ENCODE data around the gene HRAS. TPM values are rescaled to one million over a fixed set of nuclear protein-coding genes. Genes with fewer than 3 reads are reported as not detected.

Gene HRAS
- total RNA-seq = 33.8 and 108 TPM in 2 replicates

DNA sequence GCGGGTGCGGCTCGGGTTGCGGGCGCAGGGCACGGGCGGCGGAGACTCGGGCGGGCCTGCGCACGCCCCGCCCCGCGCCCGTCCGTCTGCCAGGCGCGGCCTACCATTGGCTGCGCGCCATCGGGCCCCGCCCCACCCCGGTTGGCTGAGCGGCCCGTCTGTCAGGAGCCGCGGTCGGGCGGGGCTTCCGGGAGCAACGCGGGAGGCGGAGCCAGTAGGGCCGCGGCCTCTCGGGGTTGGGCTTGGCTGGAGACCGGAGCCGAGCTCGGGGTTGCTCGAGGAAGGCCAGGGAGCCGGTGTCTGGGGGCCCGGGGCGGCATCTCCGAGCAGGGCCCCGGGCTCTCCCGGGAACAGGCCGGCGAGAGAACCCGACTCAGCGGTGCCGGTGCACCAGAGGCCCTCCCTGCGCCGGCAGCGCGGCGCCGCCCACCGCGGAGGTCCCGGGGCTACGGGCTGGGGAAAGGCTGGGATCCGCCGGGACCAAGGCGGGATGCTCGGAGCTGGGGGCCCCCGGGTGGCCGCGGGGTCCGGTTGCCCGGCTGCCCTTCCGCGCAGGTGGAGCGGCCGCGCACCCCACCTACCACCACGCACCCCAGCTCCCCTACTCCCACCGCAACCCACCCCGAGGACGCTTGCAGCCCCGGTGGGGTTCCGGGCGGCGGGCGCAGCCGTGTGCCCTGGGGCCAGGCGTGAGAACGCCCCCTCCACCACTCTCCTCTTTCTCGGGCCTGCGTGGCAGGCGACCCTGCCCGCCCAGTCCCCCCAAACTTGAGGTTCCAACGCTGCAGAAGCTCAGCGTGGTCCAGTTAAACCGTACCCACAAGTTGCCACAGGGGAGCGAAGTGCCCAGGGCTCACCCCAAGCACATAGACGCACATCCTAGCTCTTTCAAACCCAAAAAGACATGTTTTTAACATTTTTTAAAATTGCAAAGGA, at the start of gene HRAS:
HRAS (minus strand) TSS at position 58 of the 936 bp plus-strand sequence.

GRCh38 chr11:575996-576768, 40.8 kb upstream of the HRAS start, which contains the start of gene PHRF1:
PHRF1 (plus strand) TSS chr11:576470; CDS start chr11:581513, 5,043 bp downstream.

GRCh38 chr11:560305-561147, 25.1 kb upstream of the HRAS start, which contains the start of the genes LMNTD2 and RASSF7:
LMNTD2 (minus strand) TSS chr11:560738; CDS start chr11:560716, 22 bp downstream.
RASSF7 (plus strand) TSS chr11:560970; CDS start chr11:561769, 799 bp downstream.

DNA sequence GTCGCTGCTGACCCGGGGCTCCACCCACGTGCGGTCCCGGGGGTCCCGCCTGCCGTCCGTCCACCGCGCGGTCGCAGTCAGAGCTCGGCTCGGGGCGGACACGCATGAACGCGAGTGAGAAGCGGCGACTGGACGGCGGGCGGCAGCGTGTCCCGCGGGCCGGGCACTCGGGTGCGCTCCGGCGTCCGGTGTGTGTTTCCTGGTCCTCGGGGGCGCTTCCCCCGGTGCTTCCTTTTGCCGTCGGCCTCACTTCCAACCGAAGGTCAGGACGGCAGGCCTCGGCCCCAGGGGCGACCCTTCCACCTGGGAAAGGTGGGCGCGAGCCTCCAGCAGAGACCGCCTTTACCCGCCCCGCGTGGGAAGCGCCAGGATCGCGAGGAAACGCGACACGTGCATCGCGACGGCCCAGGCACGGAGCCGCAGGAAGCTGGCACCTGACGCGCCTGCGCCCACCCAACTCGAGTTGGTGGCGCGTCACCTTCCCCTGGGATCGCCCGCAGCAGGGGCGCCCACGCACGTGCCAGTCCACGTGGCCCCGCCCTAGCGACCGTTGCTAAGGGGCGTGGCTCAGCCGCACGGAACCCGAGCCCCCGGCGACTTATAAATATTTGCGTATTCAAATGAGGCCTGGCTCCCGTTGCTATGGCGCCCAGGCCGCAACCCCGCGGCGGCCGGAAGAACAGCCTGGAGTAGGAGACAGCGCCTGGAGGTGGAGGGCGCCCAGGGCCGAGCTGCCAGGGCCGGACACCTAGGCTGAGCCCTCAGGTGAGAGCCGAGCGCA, 1.7 kb upstream of the HRAS start, which contains the start of gene LRRC56:
LRRC56 (plus strand) TSS at position 687 of the 781 bp plus-strand sequence. CDS start 3,158 bp downstream, outside the sequence.

DNA sequence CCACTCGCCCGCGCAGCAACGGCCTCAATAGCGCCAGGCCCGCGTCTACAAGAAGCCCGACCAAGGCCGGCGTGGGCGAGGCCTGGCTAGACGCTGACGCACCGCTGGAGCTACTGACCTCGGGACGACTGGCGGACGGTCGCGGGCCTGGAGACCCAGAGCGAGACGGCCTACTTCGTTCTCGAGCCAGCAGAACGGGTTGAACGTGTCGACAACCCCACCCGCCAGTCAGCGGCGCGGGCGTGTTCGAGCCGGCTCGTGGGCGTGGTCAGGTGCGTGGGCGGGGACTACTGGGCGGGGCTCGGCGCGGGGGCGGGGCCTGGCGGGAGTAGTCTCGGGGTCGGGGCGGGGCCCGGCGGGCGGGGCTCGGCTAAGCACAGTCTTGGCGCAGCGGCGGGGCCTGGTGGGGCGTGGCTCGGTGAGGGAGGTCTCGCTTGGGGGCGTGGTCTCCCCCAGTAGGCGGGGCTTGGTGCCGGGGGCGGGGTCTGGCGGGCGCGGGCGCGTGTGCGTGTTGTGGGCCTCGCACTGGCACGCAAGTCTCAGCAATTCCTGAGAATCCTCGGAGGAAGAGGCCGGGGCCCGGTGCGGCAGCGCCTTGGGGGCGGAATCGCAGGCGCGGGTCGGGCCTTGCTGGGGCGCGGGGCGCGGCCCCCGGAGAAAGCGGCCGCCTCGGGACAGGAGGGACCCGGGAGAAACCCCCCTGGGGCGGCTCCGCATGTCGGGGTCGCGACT, 28.2 kb downstream of the HRAS start, which contains the start of gene RNH1:
RNH1 (minus strand) TSS at position 248 of the 732 bp plus-strand sequence. CDS start 5,080 bp downstream, outside the sequence.

Other genes starting within 250 kb of the HRAS start
- 3.3 and 9.6 TPM in 2 replicates for gene PGGHG, start 246.4 kb downstream of the HRAS start, total RNA-seq
- gene IFITM5, start 236.1 kb downstream of the HRAS start, total RNA-seq = not detected in 2 replicates
- gene IFITM2, start 227.8 kb downstream of the HRAS start, total RNA-seq = 14.4 and 15.0 TPM in 2 replicates
- gene IFITM1, start 221.5 kb downstream of the HRAS start, total RNA-seq = 7.1 and 10.7 TPM in 2 replicates
- gene IFITM3, start 214.7 kb downstream of the HRAS start, total RNA-seq = 28.6 and 32.7 TPM in 2 replicates
- gene B4GALNT4, start 166.1 kb downstream of the HRAS start, total RNA-seq = 1.4 and 1.9 TPM in 2 replicates
- 2.1 and 2.8 TPM in 2 replicates for gene PKP3, start 141.4 kb downstream of the HRAS start, total RNA-seq
- gene SIGIRR, start 120.6 kb downstream of the HRAS start, total RNA-seq = 11.3 and 18.6 TPM in 2 replicates
- gene ANO9, start 93.6 kb downstream of the HRAS start, total RNA-seq = not detected in 2 replicates
- 31.9 and 45.2 TPM in 2 replicates for gene PTDSS2, start 85.3 kb downstream of the HRAS start, total RNA-seq
- gene RNH1, start 28.3 kb downstream of the HRAS start, total RNA-seq = 187 and 255 TPM in 2 replicates
- gene LRRC56, start 2.0 kb upstream of the HRAS start, total RNA-seq = 0.38 and 0.56 TPM in 2 replicates
- gene LMNTD2, start 25.2 kb upstream of the HRAS start, total RNA-seq = under 0.01 and 0.85 TPM in 2 replicates
- 5.9 and 6.2 TPM in 2 replicates for gene RASSF7, start 25.4 kb upstream of the HRAS start, total RNA-seq
- 22.3 and 28.4 TPM in 2 replicates for gene PHRF1, start 40.9 kb upstream of the HRAS start, total RNA-seq
- gene IRF7, start 80.4 kb upstream of the HRAS start, total RNA-seq = 6.3 and 7.9 TPM in 2 replicates
- gene CDHR5, start 89.4 kb upstream of the HRAS start, total RNA-seq = not detected in 2 replicates
- gene SCT, start 91.6 kb upstream of the HRAS start, total RNA-seq = not detected in 2 replicates
- gene DRD4, start 101.7 kb upstream of the HRAS start, total RNA-seq = not detected in 2 replicates
- gene DEAF1, start 159.6 kb upstream of the HRAS start, total RNA-seq = 24.2 and 28.2 TPM in 2 replicates
- gene TMEM80, start 160.2 kb upstream of the HRAS start, total RNA-seq = 6.8 and 8.1 TPM in 2 replicates
- 19.0 and 22.8 TPM in 2 replicates for gene EPS8L2, start 170.7 kb upstream of the HRAS start, total RNA-seq
- 98.9 and 103 TPM in 2 replicates for gene TALDO1, start 211.9 kb upstream of the HRAS start, total RNA-seq
- gene GATD1, start 241.9 kb upstream of the HRAS start, total RNA-seq = 17.1 and 23.1 TPM in 2 replicates

All from regular cardiac myocyte (primary cell).